Neural cell (in vitro differentiated cells): Measurements from ENCODE around the gene ATXN7L3B.

Experiments
- CTCF ChIP-seq: fragments of 450-650 bp; IDR thresholded peaks from 2 replicates; pipeline ENCODE4 v1.5.1; 2014; ENCODE audit warnings: antibody characterized with exemption, mild to moderate bottlenecking, moderate library complexity; ENCODE audit not compliant: poor library complexity, severe bottlenecking
- EZH2 ChIP-seq: fragments of 200-600, 300-800 bp; shearing (Covaris generic), sonication (generic); IDR thresholded peaks from 2 replicates; pipeline ENCODE4 v1.6.1; 2014; ENCODE audit warnings: antibody characterized with exemption, low read length, borderline replicate concordance, mild to moderate bottlenecking; ENCODE audit not compliant: insufficient read depth, poor library complexity, severe bottlenecking
- MXI1 ChIP-seq: fragments of 450-650 bp; conservative IDR thresholded peaks from 2 replicates; pipeline ENCODE4 v1.6.1; 2014; ENCODE audit warnings: antibody characterized with exemption, mild to moderate bottlenecking; ENCODE audit not compliant: poor library complexity, severe bottlenecking
- REST ChIP-seq: IDR thresholded peaks from 2 replicates; pipeline ENCODE4 v1.6.1; 2012; ENCODE audit warnings: borderline replicate concordance
- SMC3 ChIP-seq: fragments of 450-650 bp; conservative IDR thresholded peaks from 2 replicates; pipeline ENCODE4 v1.6.1; 2014; ENCODE audit warnings: antibody characterized with exemption, mild to moderate bottlenecking, moderate library complexity; ENCODE audit not compliant: poor library complexity

GRCh38 chr12:74559728-74560127 is 22.1 kb downstream of the ATXN7L3B start:
- no peak for TF ChIP-seq EZH2
- no peak for TF ChIP-seq SMC3
- TF ChIP-seq CTCF: no peak
- TF ChIP-seq REST: no peak
- no peak for TF ChIP-seq MXI1
